Raji (cell line): ENCODE measurements around the gene UBP1.

Experiments used
- POLR2A ChIP-seq: IDR thresholded peaks from 2 replicates; pipeline ENCODE4 v1.6.1; 2011; ENCODE audit warnings: low read depth, low read length, control low read depth; ENCODE audit not compliant: insufficient read depth

Gene UBP1

GRCh38 chr3:33377931-33378330 lies 62.3 kb downstream of the UBP1 start:
- no peak for TF ChIP-seq POLR2A

- TF ChIP-seq POLR2A, result no peak
These were observed 62.7 kb downstream of the UBP1 start for GRCh38 chr3:33377489-33377888.

GRCh38 chr3:33373082-33373437 lies 67.1 kb downstream of the UBP1 start:
- no peak for TF ChIP-seq POLR2A

GRCh38 chr3:33372218-33373081 lies 67.8 kb downstream of the UBP1 start:
- TF ChIP-seq POLR2A, result no peak

GRCh38 chr3:33364531-33365128 lies 75.6 kb downstream of the UBP1 start:
- no peak for TF ChIP-seq POLR2A

GRCh38 chr3:33364060-33364459 lies 76.1 kb downstream of the UBP1 start:
- TF ChIP-seq POLR2A, result no peak

GRCh38 chr3:33363113-33363800 lies 76.9 kb downstream of the UBP1 start:
- no peak for TF ChIP-seq POLR2A

- no peak for TF ChIP-seq POLR2A
These were observed 79.9 kb downstream of the UBP1 start for GRCh38 chr3:33360136-33360825.

- TF ChIP-seq POLR2A, result no peak
These were observed 81.9 kb downstream of the UBP1 start for GRCh38 chr3:33358172-33358781.

GRCh38 chr3:33355611-33356010 lies 84.6 kb downstream of the UBP1 start:
- no peak for TF ChIP-seq POLR2A

- no peak for TF ChIP-seq POLR2A
These were observed 100.4 kb downstream of the UBP1 start for GRCh38 chr3:33339758-33340157.
